Measurements from ENCODE around the gene AACS.

Gene AACS

DNA sequence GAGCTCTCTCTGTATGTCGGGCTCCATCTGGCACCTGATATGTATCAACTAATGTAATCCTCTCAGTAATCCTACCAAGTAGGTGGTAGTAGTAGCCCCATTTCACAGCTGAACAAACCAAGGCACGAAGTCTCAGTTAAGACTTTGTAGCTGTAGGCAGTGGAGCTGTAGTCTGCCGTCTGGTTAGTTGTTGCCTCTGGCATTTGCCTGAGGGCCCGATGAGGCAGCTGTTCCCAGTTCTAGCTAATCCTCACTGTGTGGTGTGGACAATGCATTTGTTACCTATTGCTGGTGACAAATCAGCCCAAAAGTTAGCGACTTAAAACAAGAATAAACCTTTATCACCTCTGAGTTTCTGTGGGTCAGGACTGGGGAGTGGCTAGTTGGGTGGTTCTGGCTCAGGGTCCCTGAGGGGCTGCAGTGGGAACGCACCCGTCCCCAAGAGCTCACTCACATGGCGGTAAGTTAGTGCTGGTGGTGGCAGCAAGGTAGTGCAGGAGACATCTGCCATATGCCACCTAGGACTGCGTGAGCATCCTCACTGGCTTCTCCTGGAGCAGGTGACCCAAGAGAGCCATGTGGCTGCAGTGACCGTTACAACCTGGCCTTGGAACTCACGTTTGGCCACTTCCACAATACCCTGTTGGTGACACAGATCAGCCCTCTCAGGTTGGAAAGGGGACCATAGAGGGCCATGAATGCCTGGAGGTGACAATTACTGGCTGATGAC, 5.6 kb downstream of the AACS start:
- TF ChIP-seq SIN3A (IDR thresholded peaks at IDR 0.05; ENCODE audit: borderline replicate concordance, insufficient read depth, low read length), result no peak
- TF ChIP-seq REST (IDR thresholded peaks at IDR 0.05; ENCODE audit: insufficient read depth in 1 of 2, low read depth in 2 of 2, low read length in 2 of 2), result no peak
- no peak for TF ChIP-seq POLR2AphosphoS5 (IDR thresholded peaks at IDR 0.05; ENCODE audit: low read depth, low read length)
- no peak for TF ChIP-seq FOXP2 (optimal IDR thresholded peaks at IDR 0.05; ENCODE audit: borderline replicate concordance, extremely low read depth, extremely low read length, insufficient read depth)
- TF ChIP-seq TAF1 (IDR thresholded peaks at IDR 0.05; ENCODE audit: borderline replicate concordance, insufficient read depth, low read length), result no peak

DNA sequence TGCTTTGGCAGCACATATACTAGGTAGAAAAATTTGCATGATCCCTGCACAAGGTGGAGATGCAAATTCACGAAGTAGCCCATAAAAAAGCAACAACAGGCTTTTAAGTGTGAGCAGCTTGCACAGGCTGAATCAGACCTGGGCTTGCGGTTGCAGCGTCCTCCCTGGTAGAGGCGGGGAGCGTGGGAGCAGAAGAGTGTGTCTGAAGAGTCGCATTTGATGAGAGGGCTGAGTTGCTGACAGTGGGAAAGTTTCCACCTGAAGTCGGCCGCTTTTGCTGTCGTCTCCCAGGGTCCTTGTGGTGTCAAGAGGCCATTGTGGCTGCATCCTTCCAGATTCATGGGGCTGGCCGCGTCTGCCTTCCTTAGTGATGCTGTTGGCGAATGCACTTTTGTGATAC, 6.2 kb downstream of the AACS start:
- TF ChIP-seq TAF1 (IDR thresholded peaks at IDR 0.05; ENCODE audit: borderline replicate concordance, insufficient read depth, low read length) (no peak), SIN3A (IDR thresholded peaks at IDR 0.05; ENCODE audit: borderline replicate concordance, insufficient read depth, low read length) (no peak), POLR2AphosphoS5 (IDR thresholded peaks at IDR 0.05; ENCODE audit: low read depth, low read length) (no peak), REST (IDR thresholded peaks at IDR 0.05; ENCODE audit: insufficient read depth in 1 of 2, low read depth in 2 of 2, low read length in 2 of 2) (no peak), FOXP2 (optimal IDR thresholded peaks at IDR 0.05; ENCODE audit: borderline replicate concordance, extremely low read depth, extremely low read length, insufficient read depth) (no peak)

- TF ChIP-seq REST (IDR thresholded peaks at IDR 0.05; ENCODE audit: insufficient read depth in 1 of 2, low read depth in 2 of 2, low read length in 2 of 2), result no peak
- no peak for TF ChIP-seq SIN3A (IDR thresholded peaks at IDR 0.05; ENCODE audit: borderline replicate concordance, insufficient read depth, low read length)
- TF ChIP-seq POLR2AphosphoS5 (IDR thresholded peaks at IDR 0.05; ENCODE audit: low read depth, low read length), result no peak
- TF ChIP-seq FOXP2 (optimal IDR thresholded peaks at IDR 0.05; ENCODE audit: borderline replicate concordance, extremely low read depth, extremely low read length, insufficient read depth), result no peak
Measured at GRCh38 chr12:125072496-125072895, 7.3 kb downstream of the AACS start.

- no peak for TF ChIP-seq POLR2AphosphoS5 (IDR thresholded peaks at IDR 0.05; ENCODE audit: low read depth, low read length)
- TF ChIP-seq FOXP2 (optimal IDR thresholded peaks at IDR 0.05; ENCODE audit: borderline replicate concordance, extremely low read depth, extremely low read length, insufficient read depth), result no peak
- TF ChIP-seq TAF1 (IDR thresholded peaks at IDR 0.05; ENCODE audit: borderline replicate concordance, insufficient read depth, low read length), result no peak
- no peak for TF ChIP-seq SIN3A (IDR thresholded peaks at IDR 0.05; ENCODE audit: borderline replicate concordance, insufficient read depth, low read length)
- no peak for TF ChIP-seq REST (IDR thresholded peaks at IDR 0.05; ENCODE audit: insufficient read depth in 1 of 2, low read depth in 2 of 2, low read length in 2 of 2)
Measured at GRCh38 chr12:125076103-125076502, 10.9 kb downstream of the AACS start.

Data from PFSK-1 (cell line).